Measurements from ENCODE around the gene TRDMT1. TPM values are rescaled to one million over a fixed set of nuclear protein-coding genes. Genes with fewer than 3 reads are reported as not detected.

The TRDMT1 gene
- total and polyA plus RNA-seq, 2 donors (not counting 1 experiment from before 2014, with no cell fraction given), result 5.8 to 7.0 TPM

DNA sequence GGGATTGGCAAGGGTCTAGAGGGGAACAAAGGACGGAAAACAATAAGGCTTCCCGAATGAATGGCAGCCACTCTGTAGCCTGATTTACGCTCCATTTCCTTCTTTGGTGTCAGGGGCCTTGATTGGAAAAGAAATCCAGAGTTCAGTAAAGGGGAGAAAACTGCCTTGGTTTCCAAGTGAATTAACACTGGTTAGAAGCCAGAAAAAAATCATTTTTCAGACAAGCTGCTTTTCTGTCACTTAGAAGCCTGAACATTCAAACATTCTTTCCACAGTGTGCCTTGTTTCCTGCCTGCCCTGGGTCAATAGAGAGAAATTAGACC is 283 bp upstream of the TRDMT1 start:
- H4K20me1 ChIP-seq (ENCODE audit: control insufficient read depth, extremely low read depth, insufficient read depth, low read length), result no peaks in the 10 kb centered on the region
- no peak for TF ChIP-seq EZH2 (IDR thresholded peaks at IDR 0.05; ENCODE audit: low read length, missing control alignments)
- TF ChIP-seq, protein P1, sequence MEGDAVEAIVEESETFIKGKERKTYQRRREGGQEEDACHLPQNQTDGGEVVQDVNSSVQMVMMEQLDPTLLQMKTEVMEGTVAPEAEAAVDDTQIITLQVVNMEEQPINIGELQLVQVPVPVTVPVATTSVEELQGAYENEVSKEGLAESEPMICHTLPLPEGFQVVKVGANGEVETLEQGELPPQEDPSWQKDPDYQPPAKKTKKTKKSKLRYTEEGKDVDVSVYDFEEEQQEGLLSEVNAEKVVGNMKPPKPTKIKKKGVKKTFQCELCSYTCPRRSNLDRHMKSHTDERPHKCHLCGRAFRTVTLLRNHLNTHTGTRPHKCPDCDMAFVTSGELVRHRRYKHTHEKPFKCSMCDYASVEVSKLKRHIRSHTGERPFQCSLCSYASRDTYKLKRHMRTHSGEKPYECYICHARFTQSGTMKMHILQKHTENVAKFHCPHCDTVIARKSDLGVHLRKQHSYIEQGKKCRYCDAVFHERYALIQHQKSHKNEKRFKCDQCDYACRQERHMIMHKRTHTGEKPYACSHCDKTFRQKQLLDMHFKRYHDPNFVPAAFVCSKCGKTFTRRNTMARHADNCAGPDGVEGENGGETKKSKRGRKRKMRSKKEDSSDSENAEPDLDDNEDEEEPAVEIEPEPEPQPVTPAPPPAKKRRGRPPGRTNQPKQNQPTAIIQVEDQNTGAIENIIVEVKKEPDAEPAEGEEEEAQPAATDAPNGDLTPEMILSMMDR (conservative IDR thresholded peaks at IDR 0.05 in 1 of 2, IDR thresholded peaks at IDR 0.05 in 1 of 2; ENCODE audit: low read depth in 1 of 2, low read length in 2 of 2), result no peak
- H3K4me3 ChIP-seq (replicated peaks in 1 of 4; ENCODE audit: control extremely low read depth in 1 of 4, insufficient read depth in 1 of 4, low read depth in 3 of 4, low read length in 4 of 4), result peak overlapping the region; percentile 12 to 76 (median 55)
- H3K4me1 ChIP-seq (ENCODE audit: control insufficient read depth, extremely low read depth, insufficient read depth, low read length), result peaks cover 4% of the 10 kb centered on the region
- peak overlapping the region; percentile 71 for H2AFZ ChIP-seq (ENCODE audit: low read length)
- peaks cover 14% of the 10 kb centered on the region for H3K79me2 ChIP-seq (ENCODE audit: control insufficient read depth, insufficient read depth, low read length)
- H3K27ac ChIP-seq (ENCODE audit: insufficient read depth, low read length), result peak overlapping the region; percentile 83
- no peaks in the 10 kb centered on the region for H3K36me3 ChIP-seq (ENCODE audit: control insufficient read depth, insufficient read depth, low read length)
- H3K4me2 ChIP-seq (ENCODE audit: extremely low read depth, insufficient read depth, low read length), result peak overlapping the region; percentile 72
- DNase-seq (ENCODE audit: low read depth in 2 of 2), result peak in 1 of 2 donors; percentile 52
- H3K27me3 ChIP-seq (ENCODE audit: control insufficient read depth, insufficient read depth, low read length), result no peaks in the 10 kb centered on the region
- H3K9ac ChIP-seq (ENCODE audit: insufficient read depth, low read length), result peak overlapping the region; percentile 80
- no peaks in the 10 kb centered on the region for H3K9me3 ChIP-seq (ENCODE audit: control insufficient read depth, insufficient read depth, low read depth, low read length)

DNA sequence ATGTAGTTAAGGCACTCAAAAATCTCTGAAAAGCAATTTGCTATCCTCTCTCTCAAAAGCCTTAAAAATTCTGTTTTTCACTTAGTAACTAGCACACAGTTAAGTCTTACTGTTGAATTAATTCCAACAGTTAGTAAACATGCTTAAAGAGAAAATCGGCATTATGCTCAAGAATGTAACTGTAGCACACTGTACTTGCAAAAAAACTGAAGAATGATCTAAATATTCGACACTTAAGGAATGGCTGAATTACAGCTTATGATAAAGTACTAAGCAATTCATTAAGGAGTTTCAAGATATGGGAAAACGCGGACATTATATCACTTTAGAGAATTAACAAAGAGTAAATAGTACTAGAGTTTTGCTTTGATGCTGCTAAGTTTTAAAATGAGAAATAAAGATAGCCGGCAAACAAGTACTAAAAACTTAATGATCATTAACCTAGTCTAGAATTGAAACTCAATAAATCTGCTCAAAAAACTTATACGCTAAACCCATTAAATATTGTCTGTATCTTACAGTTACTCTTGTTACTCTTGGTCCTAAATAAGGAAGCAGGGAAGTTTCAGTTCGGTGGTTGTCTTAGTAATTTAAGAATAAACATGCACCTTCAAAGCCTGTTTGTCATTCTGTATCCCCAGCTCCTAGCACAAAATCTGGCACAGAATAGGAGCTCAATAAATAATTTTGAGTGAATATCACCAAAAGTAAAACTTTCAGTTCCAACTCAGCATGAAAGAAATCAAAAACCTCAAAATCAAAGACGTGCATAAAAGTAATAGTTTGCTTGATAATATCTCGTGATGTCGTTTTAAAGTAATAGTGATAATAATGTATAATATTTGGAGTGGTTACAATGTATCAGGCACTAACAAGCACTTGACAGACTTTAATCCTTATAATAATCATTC is 1.2 kb downstream of the TRDMT1 start:
- H3K27me3 ChIP-seq (ENCODE audit: control insufficient read depth, insufficient read depth, low read length), result no peaks in the 10 kb centered on the region
- no peak for TF ChIP-seq EZH2 (IDR thresholded peaks at IDR 0.05; ENCODE audit: low read length, missing control alignments)
- TF ChIP-seq, protein P1 (conservative IDR thresholded peaks at IDR 0.05 in 1 of 2, IDR thresholded peaks at IDR 0.05 in 1 of 2; ENCODE audit: low read depth in 1 of 2, low read length in 2 of 2), result no peak
- H2AFZ ChIP-seq (ENCODE audit: low read length), result no peak overlapping the region
- no peaks in the 10 kb centered on the region for H4K20me1 ChIP-seq (ENCODE audit: control insufficient read depth, extremely low read depth, insufficient read depth, low read length)
- H3K4me3 ChIP-seq (replicated peaks in 1 of 4; ENCODE audit: control extremely low read depth in 1 of 4, insufficient read depth in 1 of 4, low read depth in 3 of 4, low read length in 4 of 4), result peak overlapping the region; percentile 12 to 76 (median 55)
- DNase-seq (ENCODE audit: low read depth in 2 of 2), result no peak
- H3K4me1 ChIP-seq (ENCODE audit: control insufficient read depth, extremely low read depth, insufficient read depth, low read length), result no peaks in the 10 kb centered on the region
- peaks cover 14% of the 10 kb centered on the region for H3K79me2 ChIP-seq (ENCODE audit: control insufficient read depth, insufficient read depth, low read length)
- peak overlapping the region; percentile 80 for H3K9ac ChIP-seq (ENCODE audit: insufficient read depth, low read length)
- H3K36me3 ChIP-seq (ENCODE audit: control insufficient read depth, insufficient read depth, low read length), result no peaks in the 10 kb centered on the region
- H3K4me2 ChIP-seq (ENCODE audit: extremely low read depth, insufficient read depth, low read length), result peak overlapping the region; percentile 78
- H3K9me3 ChIP-seq (ENCODE audit: control insufficient read depth, insufficient read depth, low read depth, low read length), result no peaks in the 10 kb centered on the region
- H3K27ac ChIP-seq (ENCODE audit: insufficient read depth, low read length), result peak overlapping the region; percentile 83

DNA sequence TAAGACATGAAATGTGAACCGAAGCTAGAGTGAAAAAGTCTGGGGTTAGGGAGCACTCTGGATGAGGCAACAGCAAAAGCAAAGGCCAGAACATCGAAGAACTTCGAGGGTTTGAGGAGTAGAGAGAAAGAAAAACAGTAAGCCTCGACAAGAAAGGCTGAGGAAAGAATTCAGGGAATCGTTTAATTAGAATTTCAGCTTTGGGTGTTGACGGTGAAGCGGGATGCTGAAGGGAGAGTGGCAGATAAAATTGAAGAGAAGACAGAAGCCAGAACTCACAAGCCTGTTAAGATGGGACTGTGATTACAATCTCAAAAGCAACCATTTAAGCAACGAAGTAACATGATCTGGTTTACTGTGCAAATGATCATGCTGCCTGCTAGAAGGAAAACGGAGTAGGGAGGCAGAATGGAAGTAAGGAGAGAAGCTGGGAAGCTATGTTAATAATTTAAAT is 2.1 kb downstream of the TRDMT1 start:
- DNase-seq (ENCODE audit: low read depth in 2 of 2), result peak; percentile 67 to 81
- Histone ChIP-seq H4K20me1 (ENCODE audit: control insufficient read depth, extremely low read depth, insufficient read depth, low read length) (no peaks in the 10 kb centered on the region), H3K9ac (ENCODE audit: insufficient read depth, low read length) (peak overlapping the region; percentile 80), H3K9me3 (ENCODE audit: control insufficient read depth, insufficient read depth, low read depth, low read length) (no peaks in the 10 kb centered on the region), H3K4me3 (replicated peaks in 1 of 4; ENCODE audit: control extremely low read depth in 1 of 4, insufficient read depth in 1 of 4, low read depth in 3 of 4, low read length in 4 of 4) (peak overlapping the region; percentile 12 to 76 (median 44)), H3K36me3 (ENCODE audit: control insufficient read depth, insufficient read depth, low read length) (no peaks in the 10 kb centered on the region), H3K4me1 (ENCODE audit: control insufficient read depth, extremely low read depth, insufficient read depth, low read length) (no peaks in the 10 kb centered on the region), H2AFZ (ENCODE audit: low read length) (peak overlapping the region; percentile 68), H3K79me2 (ENCODE audit: control insufficient read depth, insufficient read depth, low read length) (peaks cover 14% of the 10 kb centered on the region), H3K27ac (ENCODE audit: insufficient read depth, low read length) (peak overlapping the region; percentile 83), H3K4me2 (ENCODE audit: extremely low read depth, insufficient read depth, low read length) (peak overlapping the region; percentile 78), H3K27me3 (ENCODE audit: control insufficient read depth, insufficient read depth, low read length) (no peaks in the 10 kb centered on the region)
- TF ChIP-seq, protein P1 (conservative IDR thresholded peaks at IDR 0.05 in 1 of 2, IDR thresholded peaks at IDR 0.05 in 1 of 2; ENCODE audit: low read depth in 1 of 2, low read length in 2 of 2), result no peak
- no peak for TF ChIP-seq EZH2 (IDR thresholded peaks at IDR 0.05; ENCODE audit: low read length, missing control alignments)
